Measurements from ENCODE around the gene TNFRSF18.

Gene TNFRSF18

DNA sequence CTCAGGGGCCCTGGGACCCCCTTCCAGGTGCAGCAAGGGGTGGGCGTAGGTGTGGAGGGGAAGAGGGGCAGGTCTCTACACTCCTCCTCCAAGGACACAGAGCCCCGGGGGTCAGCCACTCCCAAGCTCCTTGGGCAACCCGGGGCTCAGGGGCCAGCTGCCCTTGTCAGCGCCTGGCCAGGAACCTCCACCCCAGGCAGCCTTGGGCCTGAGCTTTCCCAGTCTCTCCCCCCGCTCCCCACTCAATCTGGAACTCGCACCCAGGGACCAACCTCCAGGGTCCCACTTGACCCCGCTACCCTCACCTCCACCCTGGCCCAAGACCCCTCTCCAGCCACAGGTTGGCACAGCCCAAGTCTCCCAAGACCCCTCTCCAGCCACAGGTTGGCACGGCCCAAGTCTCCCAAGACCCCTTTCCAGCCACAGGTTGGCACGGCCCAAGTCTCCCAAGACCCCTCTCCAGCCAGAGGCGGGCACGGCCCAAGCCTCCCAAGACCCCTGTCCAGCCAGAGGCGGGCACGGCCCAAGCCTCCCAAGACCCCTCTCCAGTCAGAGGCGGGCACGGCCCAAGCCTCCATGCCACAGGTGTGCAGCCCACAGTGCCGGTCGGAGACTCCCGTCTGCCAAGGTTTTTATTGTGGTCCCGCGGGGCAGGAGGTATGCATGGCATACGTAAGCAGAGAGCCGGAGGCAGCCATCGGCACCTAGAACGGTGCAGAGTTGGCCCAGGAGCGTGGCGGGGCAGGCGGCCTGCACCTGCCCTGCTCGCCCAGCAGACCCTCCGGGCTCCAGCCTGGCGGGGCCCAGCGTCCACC is 4.5 kb upstream of the TNFRSF18 start:
- DNase-seq: no peak

DNA sequence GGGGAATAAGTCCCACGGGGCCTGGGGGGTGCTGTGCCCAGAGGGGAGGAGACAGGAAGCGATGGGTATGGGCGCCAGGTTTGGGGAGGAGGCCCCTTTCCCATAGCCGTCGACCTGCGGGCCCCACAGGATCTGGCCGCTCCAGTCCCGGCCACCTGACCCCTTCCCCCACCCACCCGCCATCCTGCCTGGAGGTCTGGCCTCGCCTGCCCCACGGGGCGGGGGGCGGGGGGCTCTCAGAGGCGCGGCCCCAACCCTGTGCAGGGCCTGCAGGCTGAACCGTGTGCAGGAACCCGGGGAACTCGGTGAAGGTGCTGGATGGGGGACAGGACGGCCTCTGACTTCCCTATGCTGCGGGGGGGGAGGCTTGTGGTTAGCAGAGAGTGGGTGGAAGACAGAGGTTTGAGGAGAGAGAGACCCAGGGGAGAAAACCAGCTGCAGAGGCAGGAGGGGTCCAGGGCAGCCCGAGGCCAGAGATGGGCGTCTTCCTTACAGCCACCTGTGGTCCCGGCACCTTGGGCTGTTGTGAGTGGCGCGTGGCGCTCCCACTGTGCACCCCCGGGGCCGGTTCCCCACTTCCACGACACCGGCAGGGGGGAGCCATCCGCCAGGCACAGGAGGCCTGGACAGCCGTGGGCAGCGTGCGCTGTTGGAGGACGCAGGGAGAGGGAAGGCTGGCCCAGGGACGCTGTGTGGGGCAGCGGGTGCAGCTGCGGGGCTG is 2.5 kb upstream of the TNFRSF18 start:
- DNase-seq: no peak

DNA sequence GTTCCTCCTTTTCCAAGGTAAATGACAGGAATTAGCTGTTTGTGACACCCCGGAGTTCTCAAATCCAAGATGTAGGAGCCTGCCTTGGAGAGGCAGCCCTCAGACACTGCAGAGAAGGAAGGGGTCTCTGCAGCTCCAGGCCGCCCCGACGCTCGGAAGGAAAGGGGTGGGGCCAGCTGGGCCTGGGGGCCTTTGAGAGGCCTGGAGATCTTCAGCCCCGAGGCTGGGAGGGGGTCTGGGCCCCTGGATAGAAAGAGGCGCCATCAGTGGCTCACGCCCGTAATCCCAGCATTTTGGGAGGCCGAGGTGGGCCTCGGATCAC is 1.1 kb upstream of the TNFRSF18 start:
- no peak for DNase-seq

DNA sequence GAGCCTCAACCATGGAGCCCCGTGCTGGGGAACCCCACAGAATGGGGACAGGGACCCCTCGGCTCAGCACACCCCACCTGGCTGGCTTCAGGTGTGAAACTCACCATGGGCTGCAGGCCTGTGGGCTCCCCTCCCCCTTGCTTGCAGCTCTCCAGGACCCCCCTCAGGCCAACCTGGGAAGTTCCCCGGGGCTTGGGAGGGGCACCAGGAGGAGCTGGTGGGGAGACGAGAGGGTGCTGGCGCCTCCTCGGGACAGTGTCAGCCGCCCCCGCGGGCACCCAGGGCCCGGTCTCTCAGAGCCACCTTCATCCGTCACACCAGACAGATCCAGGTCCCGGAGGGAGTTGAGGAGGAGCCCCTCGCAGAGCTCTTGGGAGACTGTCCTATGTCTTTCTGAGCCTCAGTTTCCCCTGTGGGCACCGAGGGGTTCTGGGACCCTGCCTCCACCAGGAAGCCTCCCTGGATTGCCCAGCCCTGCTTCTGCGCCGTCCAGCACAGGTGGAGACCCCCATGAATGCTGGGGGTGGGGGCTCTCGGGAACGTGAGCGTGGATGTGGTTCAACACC is 657 bp upstream of the TNFRSF18 start:
- DNase-seq: no peak

DNA sequence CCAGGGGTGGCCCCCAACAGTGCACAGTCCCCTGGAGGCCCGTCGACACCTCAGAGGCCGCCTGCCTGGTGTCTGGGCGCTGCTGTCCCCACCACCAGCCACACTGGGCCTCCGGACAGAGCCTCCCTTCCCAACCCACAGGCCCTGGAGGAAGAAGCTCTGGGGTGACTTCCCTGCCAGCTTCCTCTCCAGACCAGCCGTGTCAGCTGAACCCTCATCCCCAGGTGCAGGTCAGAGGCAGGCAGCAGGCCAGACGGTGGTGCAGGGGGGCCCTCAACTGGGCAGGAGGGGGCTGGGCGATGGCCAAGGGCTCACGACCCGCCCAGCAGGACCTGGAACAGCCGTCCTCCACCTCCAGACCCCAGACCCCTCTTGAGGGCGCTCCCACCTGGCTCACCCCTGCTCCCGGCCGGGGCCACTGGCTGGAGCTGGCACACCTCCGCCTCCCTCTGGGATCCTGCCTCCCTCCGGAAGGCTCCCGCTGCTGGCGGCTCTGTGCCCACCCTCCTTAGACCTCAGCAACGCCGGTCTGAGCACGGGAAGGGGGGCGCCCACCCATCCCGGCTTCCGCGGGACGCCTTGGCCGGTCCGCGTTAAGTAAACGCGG is 520 bp downstream of the TNFRSF18 start:
- no peak for DNase-seq

DNA sequence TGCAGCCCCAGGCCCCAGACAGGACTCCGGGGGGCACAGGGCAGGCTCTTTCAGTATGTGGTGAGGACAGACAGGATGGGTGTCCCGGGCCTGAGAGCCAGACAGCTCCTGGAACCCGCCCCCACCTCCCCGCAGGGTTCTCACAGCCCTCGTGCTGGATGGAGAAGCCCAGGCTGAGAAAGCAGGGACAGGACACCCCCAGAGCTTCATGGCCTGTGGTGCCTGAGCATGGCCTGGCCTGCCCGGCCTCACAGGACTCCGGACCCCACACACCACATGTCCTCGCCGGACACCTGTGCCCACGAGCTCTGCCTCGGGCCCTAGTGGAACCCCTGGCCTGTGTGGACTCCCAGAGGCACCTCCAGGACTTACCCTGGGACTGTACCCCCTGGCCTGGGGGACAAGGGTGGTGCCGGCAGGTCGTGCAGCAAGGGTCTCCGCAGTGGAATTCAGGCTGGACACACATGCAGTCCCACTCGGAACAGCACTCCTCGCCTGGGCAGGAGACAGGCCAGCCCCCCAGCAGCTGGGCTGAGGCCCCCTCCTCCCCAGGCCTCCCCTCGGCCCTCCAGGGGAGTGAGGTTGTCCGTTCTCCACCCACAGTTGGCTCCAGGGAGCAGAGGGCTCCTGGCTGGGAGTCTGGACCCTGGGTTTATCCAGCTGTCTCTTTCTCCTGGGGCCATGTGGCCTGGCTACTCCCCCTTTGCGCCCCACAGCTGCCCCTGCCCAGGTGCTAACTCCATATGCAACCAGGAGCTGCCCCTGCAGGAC is 1.2 kb downstream of the TNFRSF18 start:
- DNase-seq: no peak

DNA sequence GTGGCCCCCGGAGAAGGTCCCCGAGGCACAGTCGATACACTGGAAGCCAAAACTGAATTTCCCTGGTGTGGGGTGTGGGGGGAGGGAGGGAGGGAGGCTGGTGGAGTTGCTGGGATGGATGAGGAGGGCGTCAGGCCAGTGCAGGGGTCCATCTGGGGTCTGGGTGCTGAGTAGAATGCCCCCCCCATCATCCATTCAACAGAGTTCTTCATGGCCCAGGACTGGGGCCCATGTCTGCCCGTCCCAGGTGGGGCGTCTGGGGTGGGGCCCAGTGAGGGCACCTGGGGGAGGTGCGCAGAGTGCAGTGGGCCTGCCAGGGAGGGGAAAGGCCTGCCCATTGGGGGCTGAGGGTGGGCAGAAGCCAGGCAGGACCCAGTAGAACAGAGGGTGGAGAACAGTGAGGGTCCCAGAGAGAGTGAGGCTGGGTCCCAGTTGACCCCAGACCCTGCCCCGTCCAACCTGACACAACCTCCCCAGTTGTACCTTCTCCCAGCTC is 1.9 kb downstream of the TNFRSF18 start:
- no peak for DNase-seq

DNA sequence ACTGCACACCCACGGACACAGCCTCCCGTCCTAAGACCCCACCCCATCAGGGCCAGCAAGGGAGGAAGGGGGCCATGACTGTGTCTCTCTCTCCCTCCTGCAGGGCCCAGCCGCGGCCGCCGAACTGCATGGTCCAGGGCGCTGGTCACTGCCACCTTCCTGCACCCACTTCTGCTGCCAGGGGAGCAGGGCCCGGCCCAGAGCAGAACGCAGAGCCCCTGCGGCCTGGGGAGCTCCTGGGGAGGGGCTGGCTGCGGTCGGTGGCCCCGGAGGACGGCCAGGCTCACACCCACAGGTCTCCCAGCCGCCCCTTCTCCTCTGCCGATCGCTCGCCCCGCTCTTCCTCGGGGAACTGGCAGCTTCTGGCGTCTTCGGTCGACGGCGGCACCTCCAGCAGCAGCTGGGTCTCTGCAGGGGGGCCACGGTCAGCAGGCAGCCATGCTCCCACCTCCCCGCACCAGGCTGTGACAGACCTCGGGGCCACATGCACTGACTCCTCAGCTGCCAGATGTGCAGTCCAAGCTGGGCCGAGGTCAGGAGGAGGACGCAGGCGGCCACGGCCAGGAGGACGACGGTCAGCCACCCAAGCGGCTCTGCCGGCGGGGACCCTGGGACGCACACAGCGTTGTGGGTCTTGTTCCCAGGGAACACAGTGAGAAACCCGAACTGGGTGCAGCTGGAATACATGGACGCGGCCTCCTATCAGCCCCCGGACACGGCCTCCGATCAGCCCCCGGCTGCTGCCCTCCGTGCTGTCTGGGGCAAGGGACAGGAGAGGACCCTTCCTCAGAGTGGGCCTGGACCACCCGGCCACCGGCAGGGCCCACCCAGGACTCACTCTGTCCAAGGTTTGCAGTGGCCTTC is 2.6 kb downstream of the TNFRSF18 start:
- DNase-seq: no peak

DNA sequence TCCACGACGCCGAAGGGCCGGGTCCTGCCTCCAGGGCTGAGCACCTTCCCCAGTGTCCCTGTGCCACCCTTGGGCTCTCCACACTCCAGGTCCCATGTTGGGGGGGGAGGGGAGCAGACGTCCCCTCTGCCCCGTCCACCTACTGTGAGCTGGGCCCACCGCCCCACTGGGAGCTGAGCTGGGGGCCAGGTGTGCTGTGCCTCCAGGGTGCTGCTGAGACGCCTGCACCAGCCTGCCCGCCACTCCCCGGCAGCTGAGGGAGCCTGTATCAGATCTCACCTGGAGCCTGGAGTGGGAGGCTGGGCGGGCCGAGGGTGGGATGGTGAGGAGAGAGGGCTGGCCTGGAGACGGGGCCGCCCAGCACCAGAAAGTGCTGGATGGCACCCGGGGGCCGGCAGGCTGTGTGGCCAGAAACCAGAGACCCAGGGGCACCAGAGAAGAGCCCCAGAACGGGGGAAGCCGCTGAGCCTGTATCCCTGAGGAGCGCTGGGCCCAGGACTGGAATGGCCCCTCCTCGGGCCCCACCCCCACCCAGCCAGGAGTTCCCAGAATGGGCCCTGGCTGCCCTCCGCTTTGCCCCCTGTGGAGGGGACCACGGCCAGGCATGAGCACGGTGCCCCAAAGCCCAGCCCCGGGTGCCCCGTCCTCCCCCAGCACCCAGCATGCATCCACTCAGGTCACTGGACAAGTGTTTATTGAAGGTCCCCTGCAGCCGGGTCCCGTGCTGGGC is 3.4 kb downstream of the TNFRSF18 start:
- no peak for DNase-seq

DNA sequence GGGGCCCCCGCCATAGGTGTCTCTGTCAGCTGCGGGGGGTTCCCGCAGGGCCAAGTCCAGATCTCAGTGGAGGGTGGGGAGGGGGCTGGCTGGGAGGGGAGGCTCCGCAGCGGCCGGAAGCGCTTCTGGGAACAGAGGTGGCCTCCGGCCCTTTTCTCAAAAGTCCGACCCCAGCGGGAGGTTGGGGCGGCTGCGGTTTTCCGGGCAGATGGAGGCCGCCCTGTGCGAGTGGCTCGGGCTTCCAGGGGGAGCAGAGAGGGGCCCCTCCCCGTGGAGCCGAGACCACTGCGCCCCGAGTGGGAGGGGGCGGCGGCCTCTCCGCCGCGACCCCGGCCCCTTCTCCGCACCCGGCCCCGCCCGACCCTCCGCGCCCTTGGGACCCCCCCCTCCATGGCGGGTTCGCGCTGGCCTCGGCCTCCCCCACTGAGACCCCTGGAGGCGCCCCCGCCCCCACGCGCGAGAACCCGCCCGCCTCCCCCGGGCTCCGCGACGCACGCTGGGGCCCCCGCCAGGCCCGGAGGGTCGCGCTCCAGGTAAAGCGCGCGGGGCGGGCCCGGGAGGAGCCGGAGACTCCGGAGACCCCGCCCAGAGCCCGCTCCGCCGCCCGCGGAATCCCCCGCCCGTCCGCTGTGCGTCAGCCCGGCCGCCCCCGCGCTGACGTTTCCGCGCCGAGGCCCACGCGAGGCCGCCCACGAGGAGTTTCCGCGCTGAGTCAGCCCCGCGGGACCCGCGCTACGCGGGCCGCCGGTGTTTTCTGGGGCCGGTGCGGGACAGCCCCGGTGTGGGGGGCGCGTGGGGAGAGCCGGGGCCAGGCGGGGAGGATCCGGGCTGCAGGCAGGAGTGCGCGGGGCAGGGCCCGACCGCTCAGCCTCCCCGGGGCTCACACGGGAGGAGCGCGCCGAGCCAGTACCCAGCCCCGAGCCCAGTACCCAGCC is 5.2 kb downstream of the TNFRSF18 start:
- peak; percentile 19 for DNase-seq

DNA sequence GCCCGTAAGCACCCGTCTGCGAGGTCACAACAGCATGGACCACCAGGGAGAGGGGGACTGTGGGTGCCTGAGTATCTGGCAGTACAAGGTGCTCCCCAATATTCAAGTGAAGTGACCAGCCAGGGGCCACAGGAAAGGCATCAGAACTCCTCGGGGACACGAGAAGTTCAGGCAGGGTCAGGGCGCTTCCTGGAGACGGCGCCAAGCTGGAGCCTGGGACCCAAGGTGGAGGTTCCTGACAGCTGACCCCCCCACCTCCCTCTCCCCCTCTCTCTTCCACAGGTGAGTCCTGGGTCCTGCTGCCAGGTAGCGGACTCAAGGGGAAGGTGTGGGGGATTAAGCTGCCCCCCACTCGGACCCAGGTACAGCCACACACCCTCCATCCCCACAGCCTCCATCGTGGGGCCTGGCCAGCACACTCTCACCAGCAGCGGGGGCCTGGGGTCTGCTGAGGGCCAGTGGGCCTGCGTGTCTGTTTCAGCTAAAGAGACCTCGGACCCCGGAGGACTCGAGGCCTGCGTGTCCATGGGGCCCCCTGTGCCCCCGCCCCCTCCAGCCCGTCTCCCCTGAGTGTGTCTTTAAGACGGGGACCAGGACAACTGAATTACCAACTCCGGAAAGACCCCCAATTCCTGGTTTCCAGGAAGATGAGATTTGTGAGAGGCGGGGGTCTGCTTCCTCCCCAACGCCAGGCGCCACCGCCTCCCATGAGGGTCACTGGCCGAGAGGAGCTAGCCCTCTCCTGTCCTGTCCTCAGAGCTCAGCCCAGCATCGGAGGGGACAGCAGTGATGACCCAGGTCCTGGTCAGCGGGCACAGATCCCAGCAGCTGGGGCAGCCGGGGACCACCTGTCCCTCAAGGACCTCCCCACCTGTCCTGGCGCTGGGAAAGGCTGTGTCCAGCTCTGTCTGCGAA is 6.2 kb downstream of the TNFRSF18 start:
- no peak for DNase-seq

DNA sequence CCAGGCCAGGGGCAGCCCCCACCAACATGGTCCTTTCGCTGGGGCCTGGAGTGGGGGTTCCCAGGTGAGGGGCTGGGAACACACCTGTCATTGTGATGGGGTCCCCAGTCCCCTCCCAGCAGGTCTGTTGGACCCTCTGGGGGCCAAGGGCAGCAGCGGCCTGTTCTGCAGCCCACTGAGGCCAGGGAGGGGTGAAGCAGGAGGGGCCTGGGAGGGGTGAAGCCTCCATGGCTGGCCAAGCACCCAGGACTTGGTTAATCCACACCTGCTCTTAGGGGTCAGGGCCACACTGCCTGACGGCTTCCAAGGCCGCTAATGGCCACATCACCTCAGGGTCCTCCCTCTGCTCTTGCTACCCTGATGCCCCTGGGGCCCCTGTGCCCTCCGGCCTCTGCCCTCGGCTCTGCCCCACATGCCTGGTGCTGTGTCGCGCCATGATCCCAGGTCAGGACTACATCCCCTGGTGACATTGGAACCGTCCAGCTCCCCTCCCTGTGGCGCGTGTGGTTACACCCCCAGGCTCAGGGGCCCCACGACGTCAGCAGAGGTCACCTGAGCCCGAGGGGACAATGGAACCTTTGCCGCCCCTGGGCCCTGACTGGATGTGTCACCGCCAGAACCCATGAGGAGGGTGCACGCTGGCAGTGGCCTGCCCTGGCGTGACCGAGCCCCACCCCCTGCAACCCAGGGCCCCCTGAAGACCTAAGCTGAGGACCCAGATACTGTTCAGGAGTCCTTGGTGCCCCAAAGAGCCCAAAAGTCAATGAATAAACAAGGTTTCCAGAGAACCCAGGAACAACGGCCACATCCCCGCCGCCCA is 7.0 kb downstream of the TNFRSF18 start:
- DNase-seq: no peak

DNA sequence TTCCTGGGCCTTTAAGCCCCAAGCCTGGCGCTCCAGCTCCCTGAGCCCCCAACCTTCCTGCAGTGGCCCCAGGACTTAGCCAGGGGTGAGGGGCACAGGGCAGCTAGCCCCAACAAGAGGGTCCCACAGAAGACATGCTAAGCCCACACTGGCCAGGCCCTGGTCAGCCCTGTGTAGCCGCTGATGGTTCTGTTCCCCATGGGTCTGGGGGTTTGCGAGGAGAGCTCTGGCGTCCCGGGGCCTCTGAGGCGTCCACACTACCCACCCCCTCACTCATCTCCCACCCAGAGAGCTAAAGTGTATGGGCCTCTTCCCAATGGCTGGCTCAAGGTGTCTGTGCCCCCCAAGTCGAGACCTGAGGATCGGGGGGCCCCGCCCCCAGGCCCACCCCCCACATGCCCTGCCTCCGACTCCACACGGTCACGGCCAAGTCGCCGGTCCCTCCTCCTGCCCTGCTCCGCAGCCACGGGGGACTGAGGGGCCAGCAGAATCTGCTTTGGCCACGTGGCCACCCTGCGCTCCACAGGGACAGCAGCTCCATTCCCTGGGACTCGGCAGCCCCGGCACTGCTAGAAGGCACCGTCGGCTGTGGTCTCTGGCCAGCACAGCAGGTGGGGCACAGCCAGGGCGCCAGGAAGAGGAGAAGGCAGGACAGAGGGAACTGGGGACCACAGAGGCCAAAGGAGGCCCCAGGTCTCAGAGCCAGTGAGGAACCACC is 7.8 kb downstream of the TNFRSF18 start:
- DNase-seq: no peak

DNA sequence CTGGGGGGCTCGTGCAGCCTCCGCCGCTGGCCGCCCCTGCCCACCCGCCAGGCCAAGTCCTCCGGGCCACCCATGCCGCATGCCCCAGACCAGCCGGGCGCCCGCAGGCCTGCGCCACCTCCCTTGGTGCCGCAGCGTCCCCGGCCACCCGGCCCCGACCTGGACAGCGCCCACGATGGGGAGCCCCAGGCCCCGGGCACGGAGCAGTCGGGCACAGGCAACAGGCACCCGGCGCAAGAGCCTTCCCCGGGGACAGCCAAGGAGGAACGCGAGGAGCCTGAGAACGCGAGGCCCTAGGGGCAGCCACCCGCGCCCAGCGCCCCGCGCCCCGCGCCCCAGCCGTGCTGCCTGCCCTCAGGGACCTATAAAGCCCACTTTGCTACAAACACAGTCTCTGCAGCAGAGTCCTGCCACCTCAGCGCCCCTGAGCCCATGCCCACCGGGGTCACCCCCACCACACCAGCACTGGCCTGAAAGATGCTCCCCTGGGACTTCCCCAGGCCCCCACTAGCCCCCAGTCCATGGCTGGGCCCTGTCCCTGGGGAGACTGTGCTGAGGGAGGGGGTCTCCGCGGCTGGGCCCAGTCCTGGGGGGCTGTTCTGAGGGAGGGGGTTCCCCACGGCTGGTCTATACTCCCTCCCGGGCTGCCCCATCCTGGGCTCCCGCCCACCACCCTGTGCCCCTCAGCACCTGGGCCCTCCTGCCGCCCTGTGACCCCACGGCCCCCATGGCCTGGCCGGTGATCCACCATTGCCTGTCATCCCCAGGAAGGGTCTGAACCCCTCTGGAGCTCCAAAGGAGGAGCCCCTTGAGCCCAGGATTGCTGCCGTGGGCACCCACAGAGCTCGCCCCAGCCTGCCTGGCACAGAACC is 8.6 kb downstream of the TNFRSF18 start:
- DNase-seq: no peak

DNA sequence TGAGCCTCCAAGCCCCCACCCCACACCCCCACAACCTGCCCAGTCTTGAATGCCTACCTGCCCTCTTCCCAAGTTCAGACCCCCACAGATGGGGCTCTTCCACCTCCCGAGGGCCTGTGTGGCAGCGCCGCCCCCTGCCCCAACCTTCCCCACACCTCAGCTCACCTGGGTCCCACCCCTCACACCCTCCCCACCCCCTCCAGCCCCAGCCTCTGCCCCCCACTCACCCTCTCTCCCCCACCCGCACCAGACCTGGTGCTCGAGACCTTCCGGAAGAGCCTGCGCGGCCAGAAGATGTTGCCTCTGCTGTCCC is 9.2 kb downstream of the TNFRSF18 start:
- DNase-seq: no peak

DNA sequence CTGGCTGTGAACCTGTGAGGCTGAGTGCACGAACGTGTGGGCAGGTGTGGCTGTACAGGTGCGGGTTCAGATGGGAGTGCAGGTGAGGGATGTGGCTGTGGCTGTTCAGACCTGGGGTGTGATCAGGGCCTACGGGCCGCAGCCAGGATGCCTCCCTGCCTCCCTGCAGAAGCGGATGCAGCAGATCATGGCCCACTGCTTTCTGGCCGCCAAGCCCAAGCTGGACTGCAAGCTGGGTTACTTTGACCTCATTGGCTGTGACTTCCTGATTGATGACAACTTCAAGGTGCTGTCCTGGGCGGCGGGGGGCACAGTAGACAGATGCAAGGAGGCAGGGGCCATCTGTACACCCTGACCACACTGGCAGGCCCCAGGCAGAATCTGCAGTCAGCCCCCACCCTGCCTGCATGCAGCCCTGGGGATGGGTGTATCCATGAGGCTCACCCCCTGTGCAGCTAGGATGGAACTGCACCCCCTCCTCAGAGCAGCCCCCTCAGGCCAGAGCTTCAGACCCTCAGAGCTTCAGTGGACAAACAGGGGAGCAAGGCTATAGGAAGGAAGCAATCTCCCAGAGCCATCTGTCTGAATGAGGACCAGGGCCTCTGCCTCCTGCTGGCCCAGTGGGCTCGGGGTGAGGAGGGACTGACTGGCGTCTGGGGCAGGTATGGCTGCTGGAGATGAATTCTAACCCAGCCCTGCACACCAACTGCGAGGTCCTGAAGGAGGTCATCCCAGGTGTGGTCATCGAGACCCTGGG is 9.8 kb downstream of the TNFRSF18 start:
- no peak for DNase-seq

Measured in kidney glomerular epithelial cell (primary cell).